ENCODE data around the gene MTSS2.

The MTSS2 gene

GRCh38 chr16:70685938-70686375 lies at the start of gene MTSS2:
Gene MTSS2 (minus strand): TSS chr16:70686053. CDS start chr16:70685791, 262 bp downstream.
- DNase-seq (ENCODE audit: low read depth in 2 of 2): no peak

GRCh38 chr16:70735141-70735979 lies 49.5 kb upstream of the MTSS2 start:
- no peak for DNase-seq (ENCODE audit: low read depth in 2 of 2)

GRCh38 chr16:70734522-70735095 lies 48.8 kb upstream of the MTSS2 start:
- DNase-seq (ENCODE audit: low read depth in 2 of 2): no peak

- no peak for DNase-seq (ENCODE audit: low read depth in 2 of 2)
Measured at GRCh38 chr16:70730944-70731343, 45.1 kb upstream of the MTSS2 start.

- no peak for DNase-seq (ENCODE audit: low read depth in 2 of 2)
Measured at GRCh38 chr16:70730031-70730430, 44.2 kb upstream of the MTSS2 start.

- DNase-seq (ENCODE audit: low read depth in 2 of 2): no peak
Measured at GRCh38 chr16:70729292-70729691, 43.4 kb upstream of the MTSS2 start.

- DNase-seq (ENCODE audit: low read depth in 2 of 2): no peak
Measured at GRCh38 chr16:70728150-70728549, 42.3 kb upstream of the MTSS2 start.

GRCh38 chr16:70726892-70727361 lies 41.1 kb upstream of the MTSS2 start:
- no peak for DNase-seq (ENCODE audit: low read depth in 2 of 2)

- no peak for DNase-seq (ENCODE audit: low read depth in 2 of 2)
Measured at GRCh38 chr16:70725912-70726828, 40.3 kb upstream of the MTSS2 start.

GRCh38 chr16:70725024-70725911 lies 39.4 kb upstream of the MTSS2 start:
- DNase-seq (ENCODE audit: low read depth in 2 of 2): no peak

- no peak for DNase-seq (ENCODE audit: low read depth in 2 of 2)
Measured at GRCh38 chr16:70724146-70725023, 38.5 kb upstream of the MTSS2 start.

GRCh38 chr16:70723740-70724145 lies 37.9 kb upstream of the MTSS2 start:
- DNase-seq (ENCODE audit: low read depth in 2 of 2): no peak

GRCh38 chr16:70721202-70721963 lies 35.5 kb upstream of the MTSS2 start:
- no peak for DNase-seq (ENCODE audit: low read depth in 2 of 2)

- DNase-seq (ENCODE audit: low read depth in 2 of 2): no peak
Measured at GRCh38 chr16:70720425-70721201, 34.8 kb upstream of the MTSS2 start.

- DNase-seq (ENCODE audit: low read depth in 2 of 2): no peak
Measured at GRCh38 chr16:70717065-70717464, 31.2 kb upstream of the MTSS2 start.

- no peak for DNase-seq (ENCODE audit: low read depth in 2 of 2)
Measured at GRCh38 chr16:70715860-70716357, 30.1 kb upstream of the MTSS2 start.

GRCh38 chr16:70715055-70715858 lies 29.4 kb upstream of the MTSS2 start:
- DNase-seq (ENCODE audit: low read depth in 2 of 2): no peak
